K562 (cell line): ENCODE data around the gene UNKL. TPM values are rescaled to one million over a fixed set of nuclear protein-coding genes. Genes with fewer than 3 reads are reported as not detected.

Experiments
- ARHGAP35 ChIP-seq: fragments of 450-650 bp; IDR thresholded peaks from 2 replicates; pipeline ENCODE4 v1.6.1; 2018; ENCODE audit not compliant: partially characterized antibody
- CAMTA2 ChIP-seq: fragments of 250-450 bp; sonication (Bioruptor Pico); conservative IDR thresholded peaks from 2 replicates; pipeline ENCODE4 v1.5.1; 2022
- CBX3 ChIP-seq, 2 experiments: IDR thresholded peaks; 1 replicate in 1 of 2; 2 replicates in 1 of 2; pipeline ENCODE4 v1.6.1; 2012; ENCODE audit warnings: inconsistent platforms in 2 of 2, low read length in 2 of 2, borderline replicate concordance in 1 of 2, control low read depth in 1 of 2
- ETS1 ChIP-seq: conservative IDR thresholded peaks from 2 replicates; pipeline ENCODE4 v1.6.1; 2011; ENCODE audit warnings: low read depth, mild to moderate bottlenecking, low read length; ENCODE audit not compliant: control insufficient read depth
- GTF2F1 ChIP-seq: IDR thresholded peaks from 2 replicates; pipeline ENCODE4 v1.6.1; 2011; ENCODE audit warnings: low read depth, low read length, improper control_type of control experiment
- KDM5B ChIP-seq: fragments of 200-600 bp; sonication (generic); IDR thresholded peaks from 2 replicates; pipeline ENCODE4 v1.6.1; 2012; ENCODE audit warnings: low read depth, mild to moderate bottlenecking, moderate library complexity, low read length, control low read depth, inconsistent platforms; ENCODE audit not compliant: insufficient replicate concordance
- KLF6 ChIP-seq: fragments of 250-450 bp; sonication (Bioruptor Pico); IDR thresholded peaks from 2 replicates; pipeline ENCODE4 v1.4.0; 2020; ENCODE audit warnings: mild to moderate bottlenecking, moderate library complexity, borderline replicate concordance
- MAX ChIP-seq: sonication (generic); formaldehyde crosslinking; IDR thresholded peaks from 2 replicates; pipeline ENCODE4 v1.9.0; 2022; ENCODE audit warnings: mild to moderate bottlenecking, missing genetic modification reagents
- MNT ChIP-seq, 2 experiments: fragments of 450-650 bp; conservative IDR thresholded peaks; 2 replicates each; pipeline ENCODE4 v1.6.1; 2017; ENCODE audit warnings: mild to moderate bottlenecking in 2 of 2, moderate library complexity in 2 of 2
- MTA1 ChIP-seq: fragments of 450-650 bp; IDR thresholded peaks from 2 replicates; pipeline ENCODE4 v1.6.1; 2017; ENCODE audit warnings: borderline replicate concordance
- NRF1 ChIP-seq, 2 experiments: fragments of 450-650 bp; IDR thresholded peaks in 1 of 2; conservative IDR thresholded peaks in 1 of 2; 2 replicates each; pipeline ENCODE4 v1.6.1; 2014; ENCODE audit warnings: mild to moderate bottlenecking in 2 of 2
- PHF8 ChIP-seq: fragments of 200-600 bp; sonication (generic); IDR thresholded peaks from 2 replicates; pipeline ENCODE4 v1.6.1; 2012; ENCODE audit warnings: mixed run types, mild to moderate bottlenecking, inconsistent platforms, low read length, moderate library complexity, borderline replicate concordance
- POLR2H ChIP-seq: IDR thresholded peaks from 2 replicates; pipeline ENCODE4 v1.6.1; 2016; ENCODE audit warnings: missing genetic modification characterization, low read depth, mild to moderate bottlenecking, control low read depth, missing compliant biosample characterization, moderate library complexity
- SAP30 ChIP-seq: fragments of 200-600 bp; sonication (generic); IDR thresholded peaks from 2 replicates; pipeline ENCODE4 v1.6.1; 2012; ENCODE audit warnings: borderline replicate concordance, low read depth, mild to moderate bottlenecking, moderate library complexity, low read length, control low read depth, inconsistent platforms; ENCODE audit not compliant: insufficient read depth, poor library complexity, severe bottlenecking
- SNIP1 ChIP-seq: fragments of 450-650 bp; IDR thresholded peaks from 2 replicates; pipeline ENCODE4 v1.7.1; 2017; ENCODE audit warnings: low read depth, mild to moderate bottlenecking
- SREBF2 ChIP-seq: sonication (generic); formaldehyde crosslinking; IDR thresholded peaks from 2 replicates; pipeline ENCODE4 v1.4.0; 2020; ENCODE audit warnings: mild to moderate bottlenecking, missing genetic modification reagents
- TARDBP ChIP-seq: fragments of 450-650 bp; IDR thresholded peaks from 2 replicates; pipeline ENCODE4 v1.6.1; 2016
- ZBTB33 ChIP-seq: sonication (generic); formaldehyde crosslinking; IDR thresholded peaks from 2 replicates; pipeline ENCODE4 v1.8.1; 2023; ENCODE audit warnings: mild to moderate bottlenecking, missing genetic modification reagents
- ZNF445 ChIP-seq: fragments of 250-450 bp; sonication (Bioruptor Pico); IDR thresholded peaks from 2 replicates; pipeline ENCODE4 v1.4.0; 2020; ENCODE audit warnings: low read depth, mild to moderate bottlenecking, moderate library complexity
- ZNF655 ChIP-seq: fragments of 250-450 bp; sonication (Bioruptor Pico); IDR thresholded peaks from 2 replicates; pipeline ENCODE4 v1.5.0; 2021
- ZNF75A ChIP-seq: fragments of 450-650 bp; formaldehyde crosslinking; IDR thresholded peaks from 2 replicates; pipeline ENCODE4 v1.4.0; 2020; ENCODE audit warnings: mild to moderate bottlenecking
- polyA plus RNA-seq, 8 experiments: library from polyadenylated mRNA; depleted of rRNA in 4 of 8; stranded (reverse) in 5 of 8; unstranded in 3 of 8; fragments of >200 nt; fragmentation: Nextera tagmentation in 2 of 8; fragmentation: Illumina TruSeq in 1 of 8; extraction: Ambion mirVana in 2 of 8; extraction: Trizol in 1 of 8; gene quantifications; 2 replicates each; pipeline versions ENCODE4 v1.2.1 to v1.2.3, GENCODE V29; 2011 to 2014; ENCODE audit warnings: inconsistent platforms in 1 of 8, missing spikeins in 1 of 8
- total RNA-seq, 7 experiments: library from RNA; depleted of rRNA in 6 of 7; stranded (reverse); fragments of >200 nt in 6 of 7; fragmentation: Illumina TruSeq in 2 of 7; extraction: Trizol in 2 of 7; gene quantifications; 2 replicates each; pipeline versions ENCODE4 v1.2.1 to v1.2.3, GENCODE V29; 2011 to 2021; ENCODE audit warnings: low replicate concordance in 1 of 7

The UNKL gene
- total and polyA plus RNA-seq, 9 of the 15 experiments (the other 6 are each of a cell fraction or from before 2014, with no cell fraction given) = 0.37 to 30.2 (median 5.1) TPM

- TF ChIP-seq MAX (0 out of 2 replicates have a peak, but pooled peaks have one; percentile 14), ETS1 (0 out of 2 replicates have a peak, but pooled peaks have one; percentile 22), POLR2H (no peak), SAP30 (no peak), SREBF2 (no peak), KDM5B (peak; percentile 79), ARHGAP35 (no peak), SNIP1 (no peak), ZNF75A (CRISPR knock-in tag) (no peak), ZNF445 (CRISPR knock-in tag) (no peak), MNT (conservative IDR thresholded peaks at IDR 0.05) (no peak), PHF8 (peak; percentile 69; the same call in 1 of the 2 replicates), KLF6 (no peak), GTF2F1 (no peak), CAMTA2 (CRISPR knock-in tag) (no peak), TARDBP (0 out of 2 replicates have a peak, but pooled peaks have one; percentile 35), NRF1 (conservative IDR thresholded peaks at IDR 0.05 in 1 of 2, IDR thresholded peaks at IDR 0.05 in 1 of 2) (peak in 1 of 2 experiments; percentile 23; a peak in 2 of 4 replicates), CBX3 (IDR thresholded peaks at IDR 0.05; ENCODE audit: borderline replicate concordance in 1 of 2, low read length in 2 of 2) (no peak), ZNF655 (CRISPR knock-in tag) (no peak), MTA1 (peak; percentile 43; the same call in 1 of the 2 replicates), ZBTB33 (peak; percentile 16; the same call in 1 of the 2 replicates)
These were observed 81.2 kb downstream of the UNKL start, which contains the start of gene BAIAP3 (continued) for GRCh38 chr16:1333149-1333812.
